Measurements from ENCODE around the gene TBC1D20.
A peak's percentile ranks its signal among the peaks of the same experiment; 100 is the strongest.

Gene TBC1D20

DNA sequence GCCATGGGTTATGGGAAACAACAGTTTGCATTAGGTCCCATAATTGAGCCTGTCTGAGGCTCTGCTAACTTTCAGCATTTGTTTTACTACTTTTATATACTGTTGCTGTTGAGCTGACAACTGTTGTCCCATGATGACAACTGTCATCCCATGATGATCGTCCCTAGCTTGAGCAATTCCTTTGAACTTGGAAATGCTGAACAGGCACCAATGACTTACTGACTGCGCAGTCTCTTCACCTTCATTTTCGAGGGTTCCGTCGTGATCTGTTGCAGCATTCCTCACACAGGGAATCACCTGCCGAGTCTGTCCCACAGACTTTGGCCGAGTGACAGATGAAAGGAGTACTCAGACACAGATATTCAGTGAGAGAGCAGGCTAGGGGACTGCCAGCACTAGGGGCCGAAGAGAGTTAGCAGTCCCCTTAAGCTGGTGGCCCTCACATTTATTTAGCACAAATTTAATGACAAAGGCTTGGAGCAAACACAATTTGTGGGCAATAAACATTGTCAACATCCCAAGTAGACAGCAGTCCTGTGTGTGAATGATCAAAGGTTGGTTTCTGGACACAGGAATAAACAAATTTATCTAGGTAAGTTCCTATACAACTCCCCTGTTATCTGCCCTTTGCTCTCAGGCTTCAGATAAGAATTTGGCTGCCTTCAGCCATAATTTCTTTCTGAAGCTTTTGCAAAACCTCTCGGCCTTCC is 10.0 kb upstream of the TBC1D20 start:
- H3K27ac ChIP-seq: no peak overlapping the region
- no peak for TF ChIP-seq CTCF (conservative IDR thresholded peaks at IDR 0.05)

DNA sequence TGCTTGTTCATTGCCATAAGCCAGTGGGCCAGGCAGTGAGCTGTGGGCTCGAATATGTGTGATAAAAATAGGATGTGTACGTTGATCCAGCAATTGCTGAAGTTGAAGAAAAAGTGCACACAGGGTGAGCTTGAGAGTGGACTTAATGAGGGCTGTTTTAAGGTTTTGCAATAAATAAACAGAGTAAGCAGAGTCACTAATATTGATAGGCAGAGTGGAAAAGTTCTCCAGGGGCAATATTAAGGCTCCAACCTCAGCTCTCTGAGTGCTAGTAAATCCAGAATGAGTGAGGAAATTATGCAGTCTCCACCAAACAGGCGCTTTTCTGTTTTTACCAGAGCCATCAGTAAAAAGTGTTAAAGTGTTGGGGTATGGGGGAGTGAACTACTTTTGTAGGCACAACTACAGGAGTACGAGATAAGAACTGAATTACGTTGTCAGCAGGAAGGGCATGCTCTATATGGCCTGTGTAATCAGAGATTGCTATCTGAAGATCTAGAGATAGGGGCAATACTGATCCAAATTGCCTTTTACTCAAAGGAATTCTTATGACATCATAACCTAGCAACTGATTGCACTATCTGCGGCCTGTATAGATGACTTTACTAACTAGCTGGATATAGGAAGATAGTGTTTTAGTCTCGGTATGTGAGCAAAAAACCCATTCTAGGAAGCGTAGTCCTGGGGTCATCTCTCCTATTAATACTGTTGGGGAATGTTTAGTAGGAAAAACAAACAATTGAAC is 7.6 kb upstream of the TBC1D20 start:
- H3K27ac ChIP-seq: no peak overlapping the region
- no peak for TF ChIP-seq CTCF (conservative IDR thresholded peaks at IDR 0.05)

GRCh38 chr20:467755-468154 is 5.4 kb upstream of the TBC1D20 start:
- no peak for TF ChIP-seq CTCF (conservative IDR thresholded peaks at IDR 0.05)
- no peak overlapping the region for H3K27ac ChIP-seq

DNA sequence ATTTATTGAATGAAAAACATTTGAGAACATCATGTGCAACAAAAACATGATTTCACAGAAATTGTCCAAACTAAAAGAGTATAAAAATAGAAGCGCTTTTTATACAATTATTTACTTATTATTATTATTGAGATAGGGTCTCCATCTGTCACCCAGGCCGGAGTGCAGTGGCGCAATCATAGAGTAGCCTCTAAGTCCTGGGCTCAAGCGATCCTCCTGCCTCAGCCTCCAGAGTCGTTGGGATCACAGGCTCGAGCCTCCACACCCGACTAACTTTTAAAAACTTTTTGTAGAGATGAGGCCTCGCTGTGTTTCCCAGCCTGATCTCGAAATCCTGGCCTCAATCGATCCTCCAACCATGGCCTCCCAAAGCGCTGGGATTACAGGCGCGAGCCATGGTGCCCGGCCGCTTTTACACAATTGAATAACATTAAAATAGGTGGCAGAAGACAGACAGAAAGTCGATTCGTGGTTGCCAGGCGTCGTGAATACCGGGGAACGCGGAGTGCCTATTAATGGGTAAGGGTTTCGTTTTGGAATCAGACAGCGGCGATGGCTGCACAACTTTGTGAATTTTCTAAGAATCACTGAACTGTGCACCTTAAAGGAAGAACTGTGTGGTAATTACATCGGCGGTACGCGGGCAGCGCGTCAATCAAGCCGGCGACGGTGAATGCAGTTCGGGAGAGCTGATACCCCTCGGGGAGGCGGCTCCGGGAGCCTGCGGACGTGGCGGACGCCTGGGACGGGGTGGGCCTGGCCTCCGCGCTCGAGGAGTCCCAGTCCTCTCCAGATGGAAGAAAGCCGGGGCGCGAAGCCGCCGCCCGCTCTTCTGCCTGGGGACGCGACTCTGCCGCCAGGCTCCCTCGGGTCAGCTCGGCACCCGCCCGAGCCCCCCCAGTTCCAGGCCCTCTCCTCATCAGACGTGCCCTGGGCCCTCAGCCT is 807 bp downstream of the TBC1D20 start:
- TF ChIP-seq CTCF (conservative IDR thresholded peaks at IDR 0.05): no peak
- H3K27ac ChIP-seq: peak overlapping the region; percentile 93

DNA sequence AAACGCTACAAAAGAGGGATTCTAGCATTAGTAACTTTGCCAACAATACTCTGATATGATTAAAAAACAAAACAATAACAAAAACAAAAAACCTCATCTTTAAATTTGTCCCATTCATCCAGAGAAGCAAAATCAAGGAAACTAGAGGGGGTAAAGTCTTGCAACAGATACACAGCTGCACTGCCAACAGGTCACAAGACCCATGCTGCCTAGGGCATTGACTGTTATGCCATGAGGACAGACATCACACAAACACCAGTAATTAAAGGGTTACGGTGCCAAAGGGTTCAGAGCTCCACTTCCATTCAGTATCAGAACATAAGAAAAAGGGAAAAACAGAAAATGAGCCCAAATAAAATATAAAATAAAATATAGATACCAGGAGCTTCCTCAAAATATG is 1.6 kb downstream of the TBC1D20 start:
- TF ChIP-seq CTCF (conservative IDR thresholded peaks at IDR 0.05): no peak
- peak overlapping the region; percentile 93 for H3K27ac ChIP-seq

GRCh38 chr20:460180-460579 is 2.2 kb downstream of the TBC1D20 start:
- TF ChIP-seq CTCF (conservative IDR thresholded peaks at IDR 0.05): no peak

DNA sequence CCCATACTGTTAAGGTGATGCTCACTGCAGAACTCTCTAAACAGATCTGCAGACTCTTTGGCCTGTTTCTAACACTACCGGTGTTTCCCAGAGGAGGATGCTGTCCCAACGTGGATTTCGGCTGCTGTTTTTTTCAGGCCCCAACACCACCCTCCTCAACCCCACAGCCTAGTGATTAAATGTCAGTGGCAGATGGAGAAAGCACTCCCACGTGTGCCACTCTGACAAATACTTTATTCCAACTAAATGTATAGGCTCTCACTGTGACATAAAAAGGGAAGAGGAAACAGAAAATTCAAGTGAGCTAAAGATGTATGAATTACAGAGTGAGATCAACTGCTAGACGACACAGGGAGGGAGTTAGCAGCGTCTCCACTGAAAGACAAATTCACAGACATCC is 3.6 kb downstream of the TBC1D20 start:
- TF ChIP-seq CTCF (conservative IDR thresholded peaks at IDR 0.05): no peak
- H3K27ac ChIP-seq: no peak overlapping the region

More at GRCh38 chr20:460180-460579, 2.2 kb downstream of the TBC1D20 start:
- peak overlapping the region; percentile 93 for H3K27ac ChIP-seq
